GM19455 (cell line): ENCODE data around the gene LANCL2.
A peak's percentile ranks its signal among the peaks of the same experiment; 100 is the strongest.
"Not testable (repeated sequence)": the region's sequence is repeated elsewhere in the genome, so short reads cannot be mapped to it uniquely, and the experiment has no call there.

ENCODE experiments used
- ATAC-seq: cut with Tn5 transposase; IDR thresholded peaks from one replicate; pipeline ENCODE4 v1.9.1; 2021; ENCODE audit not compliant: unreplicated experiment

LANCL2 gene

GRCh38 chr7:55365205-55365674, at the start of gene LANCL2:
LANCL2 (plus strand) TSS chr7:55365337; CDS start chr7:55366026, 689 bp downstream.
- ATAC-seq: peak; percentile 40

DNA sequence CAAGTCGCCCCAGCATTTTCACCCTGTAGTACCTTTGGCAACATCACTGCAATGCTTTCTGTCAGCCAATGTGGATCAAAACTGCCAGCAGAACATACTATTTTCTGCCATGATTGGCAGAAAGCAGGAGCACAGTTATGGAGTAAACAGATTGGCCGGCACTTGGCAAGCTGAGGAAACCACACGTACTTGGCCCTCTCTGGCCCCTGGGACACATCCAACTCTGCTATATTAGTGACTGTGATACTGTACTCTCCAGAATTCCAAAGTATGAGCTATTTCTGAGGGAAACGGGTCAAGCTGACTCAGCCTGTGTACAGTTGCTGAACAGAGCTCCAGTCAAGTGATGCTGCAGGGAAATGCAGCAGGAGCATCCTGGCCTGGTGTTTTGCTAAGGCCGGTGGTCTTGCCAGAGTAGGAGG, 39.8 kb upstream of the LANCL2 start:
- no peak for ATAC-seq

- no peak for ATAC-seq
Observed at GRCh38 chr7:55326081-55326835, 38.9 kb upstream of the LANCL2 start.

DNA sequence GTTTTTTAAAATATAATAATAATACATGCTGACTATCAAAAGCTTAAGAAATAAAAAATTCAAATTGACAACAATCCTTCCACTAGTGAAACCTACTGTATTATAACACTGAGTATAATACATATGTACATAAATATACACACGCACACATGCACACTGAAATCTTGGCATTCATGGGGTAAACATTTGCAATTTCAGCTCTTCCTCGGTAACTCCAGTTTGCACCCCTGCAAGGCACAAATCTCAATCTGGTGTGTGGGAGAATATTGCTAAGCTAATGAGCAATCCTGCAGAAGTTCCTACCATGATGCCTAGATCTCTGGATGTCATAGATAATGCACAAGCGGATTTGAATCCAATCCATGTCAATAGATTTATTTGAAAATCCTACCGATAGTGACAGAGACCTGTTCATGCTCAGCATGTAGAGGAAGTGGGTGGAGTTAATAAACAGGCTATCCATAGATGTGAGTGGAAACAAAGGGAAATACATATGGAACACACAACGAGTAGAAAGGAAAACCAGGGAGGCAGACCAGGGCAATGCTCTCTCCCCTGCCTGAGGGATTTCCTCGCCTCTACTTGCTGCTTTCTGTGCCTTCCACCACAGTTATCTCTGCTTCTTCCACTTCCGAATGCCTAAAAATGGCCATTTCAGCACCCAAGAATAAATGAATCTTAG, 38.1 kb upstream of the LANCL2 start:
- no peak for ATAC-seq

DNA sequence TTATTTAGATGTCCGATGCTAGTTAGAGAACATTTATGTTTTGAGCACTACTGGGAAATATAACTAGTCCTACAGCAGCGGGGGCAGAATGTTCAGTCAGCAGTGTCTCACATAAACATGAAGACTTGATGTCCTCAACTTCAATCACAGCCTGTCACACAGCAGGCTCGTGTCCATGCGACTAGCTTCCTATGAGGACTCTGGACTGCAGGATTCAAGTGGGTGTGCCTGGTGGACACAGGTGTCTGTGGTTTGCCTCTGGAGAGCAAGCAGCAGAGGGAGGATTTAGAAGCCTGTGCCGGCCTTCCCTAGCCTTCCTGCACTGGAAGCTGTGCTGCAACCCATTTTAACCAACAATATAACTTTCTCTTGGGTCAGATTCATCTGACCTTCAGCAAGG, 30.0 kb upstream of the LANCL2 start:
- ATAC-seq: no peak

- ATAC-seq: no peak
Observed at GRCh38 chr7:55335786-55336185, 29.4 kb upstream of the LANCL2 start.

GRCh38 chr7:55336540-55336939, 28.6 kb upstream of the LANCL2 start:
- no peak for ATAC-seq

DNA sequence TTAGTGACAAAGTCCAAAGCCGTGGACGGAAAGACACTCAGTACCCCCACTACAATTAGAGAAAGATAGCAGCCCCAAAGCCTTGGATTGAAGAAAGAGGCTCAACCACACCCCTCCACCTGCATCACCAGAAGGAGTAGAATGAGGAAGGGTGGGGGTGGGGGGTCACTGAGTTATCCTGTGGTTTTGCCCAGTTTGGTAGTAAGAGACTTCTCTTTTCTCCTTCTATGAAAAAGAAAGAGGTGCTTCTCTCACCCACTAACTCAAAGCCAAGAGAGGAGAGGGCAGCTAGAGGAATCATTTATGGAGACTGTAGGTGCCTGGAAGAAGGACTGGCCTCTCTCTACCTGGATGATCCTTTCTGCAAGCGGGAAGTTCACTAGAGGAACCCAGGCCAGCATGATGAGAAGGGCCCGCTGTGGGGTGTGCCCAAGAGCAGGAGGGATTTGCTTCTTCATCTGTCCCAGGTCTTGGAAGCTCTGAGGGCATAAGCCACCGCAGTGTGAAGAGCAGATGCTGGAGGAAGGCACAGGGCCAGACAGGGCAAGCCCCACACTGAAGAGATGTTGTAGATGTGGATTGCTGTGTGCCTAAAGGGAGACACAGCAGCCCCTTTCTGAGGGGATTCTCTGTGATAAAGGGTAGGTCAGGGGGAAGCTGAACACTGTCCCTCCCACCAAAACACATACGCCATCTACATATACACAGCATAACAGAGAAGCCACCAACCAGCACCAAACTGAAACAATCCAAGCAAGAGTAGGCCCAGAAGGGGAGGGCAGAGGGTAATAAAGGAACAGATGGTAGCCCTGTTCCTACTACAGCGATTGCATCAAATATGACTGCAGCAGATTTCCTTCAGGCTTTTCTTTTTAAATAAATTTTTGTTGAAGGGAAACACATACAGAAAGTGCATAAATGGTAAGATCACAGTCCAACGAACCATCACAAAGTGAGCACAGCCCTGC, 25.8 kb upstream of the LANCL2 start:
- ATAC-seq: no peak

DNA sequence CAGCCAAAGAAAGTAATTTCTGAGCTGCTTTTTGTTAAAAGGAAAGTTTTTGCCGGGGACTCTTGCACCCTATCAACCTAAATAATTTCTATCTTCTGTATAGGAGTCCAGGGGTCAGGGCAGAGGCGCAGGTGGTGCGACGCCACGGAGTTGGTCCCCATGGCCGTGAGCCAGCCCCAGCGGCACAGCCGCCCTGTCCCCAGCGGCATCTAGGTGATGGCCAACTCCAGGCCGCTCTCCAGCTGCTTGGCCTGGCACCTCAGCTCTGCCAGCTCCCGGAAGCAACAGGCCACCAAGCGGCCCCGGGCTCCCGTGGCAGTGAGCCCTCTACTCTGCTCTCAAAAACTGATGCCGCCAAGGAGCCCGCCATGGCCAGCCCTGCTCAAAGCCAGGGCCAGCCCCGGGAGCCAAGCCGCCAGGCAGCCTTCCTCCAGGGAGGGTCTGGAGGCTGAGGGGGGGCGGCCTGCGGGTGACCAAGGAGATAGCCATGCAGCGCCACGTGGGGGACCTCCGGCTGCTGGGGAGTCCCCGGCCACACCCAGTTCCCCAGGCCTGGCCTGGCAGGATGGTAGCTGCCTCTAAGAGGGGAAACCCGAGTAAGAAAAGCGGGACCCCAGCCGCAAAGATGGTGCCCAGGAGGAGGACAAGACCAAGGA, 22.8 kb upstream of the LANCL2 start:
- no peak for ATAC-seq

- no peak for ATAC-seq
Observed at GRCh38 chr7:55343002-55343781, 21.9 kb upstream of the LANCL2 start.

- ATAC-seq: no peak
Observed at GRCh38 chr7:55343860-55344606, 21.1 kb upstream of the LANCL2 start.

DNA sequence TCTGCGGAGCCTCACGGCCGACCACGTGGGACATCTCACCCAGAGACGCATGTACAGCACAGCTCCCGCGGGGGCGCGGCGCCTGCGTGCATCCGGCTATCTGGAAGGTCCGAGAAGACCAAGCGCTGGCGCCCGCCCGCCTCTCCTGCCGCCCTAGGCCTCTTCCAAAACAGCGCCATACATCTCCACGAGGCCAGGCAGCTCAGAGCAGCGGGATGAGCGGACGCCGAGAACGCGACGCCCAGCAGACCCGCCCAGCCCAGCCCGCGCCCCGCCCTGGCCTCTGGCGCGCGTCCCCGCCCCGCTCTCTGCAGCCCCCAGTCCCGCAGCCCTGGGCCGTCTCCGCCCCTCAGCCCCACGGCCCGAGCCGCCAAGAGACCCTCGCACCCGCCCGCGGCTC, 20.3 kb upstream of the LANCL2 start:
- ATAC-seq: no peak

GRCh38 chr7:55345292-55345691, 19.8 kb upstream of the LANCL2 start:
- ATAC-seq: no peak

GRCh38 chr7:55348502-55348901, 16.6 kb upstream of the LANCL2 start:
- no peak for ATAC-seq

DNA sequence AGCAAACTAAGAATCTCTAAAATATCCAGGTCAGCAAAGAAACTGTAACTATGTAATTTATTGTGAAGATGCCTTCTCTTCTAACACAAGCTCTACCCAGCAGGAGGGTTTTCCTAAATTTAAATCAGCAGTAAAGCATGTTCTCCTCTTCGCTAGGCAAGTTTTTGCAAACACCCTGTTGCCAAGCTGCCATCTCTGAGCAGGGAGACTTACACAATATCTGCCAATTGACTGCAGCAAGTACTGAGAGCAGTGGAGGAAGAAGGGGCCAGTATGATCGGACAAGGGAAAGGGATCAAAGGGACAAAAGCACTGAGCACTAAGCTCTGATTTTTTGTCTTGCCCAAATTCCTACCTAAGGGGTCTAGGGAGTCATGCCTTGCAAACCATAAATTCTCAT, 16.0 kb upstream of the LANCL2 start:
- no peak for ATAC-seq

DNA sequence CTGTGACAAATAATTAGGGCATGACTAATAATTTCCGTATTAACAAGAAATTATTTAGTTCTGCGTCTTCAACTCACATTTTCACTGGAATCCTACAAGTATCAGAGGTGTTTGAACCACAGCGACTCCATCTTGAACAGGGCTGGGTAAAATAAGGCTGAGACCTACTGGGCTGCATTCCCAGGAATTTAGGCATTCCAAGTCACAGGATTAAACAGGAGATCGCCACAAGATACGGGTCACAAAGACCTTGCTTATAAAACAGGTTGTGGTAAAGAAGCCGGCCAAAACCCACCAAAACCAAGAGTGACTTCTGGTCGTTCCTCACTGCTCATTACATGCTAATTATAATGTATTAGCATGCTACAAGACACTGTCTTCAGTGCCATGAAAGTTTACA, 14.9 kb upstream of the LANCL2 start:
- no peak for ATAC-seq

- ATAC-seq: no peak
Observed at GRCh38 chr7:55351263-55351662, 13.9 kb upstream of the LANCL2 start.

DNA sequence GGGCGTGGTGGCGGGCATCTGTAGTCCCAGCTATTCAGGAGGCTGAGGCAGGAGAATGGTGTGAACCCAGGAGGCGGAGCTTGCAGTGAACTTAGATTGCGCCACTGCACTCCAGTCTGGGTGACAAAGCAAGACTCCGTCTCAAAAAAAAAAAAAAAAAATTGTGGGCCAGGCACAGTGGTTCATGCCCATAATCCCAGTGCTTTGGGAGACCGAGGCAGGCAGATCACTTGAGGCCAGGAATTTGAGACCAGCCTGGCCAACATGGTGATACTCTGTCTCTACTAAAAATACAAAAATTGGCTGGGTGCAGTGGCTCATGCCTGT, 12.2 kb upstream of the LANCL2 start:
- ATAC-seq: not testable (repeated sequence)

- no peak for ATAC-seq
Observed at GRCh38 chr7:55360486-55360885, 4.7 kb upstream of the LANCL2 start.
